ENCODE results near the gene CBFB.

GRCh38 chr16:67129422-67129821 is 100.5 kb downstream of the CBFB start:
- TF ChIP-seq EZH2 (IDR thresholded peaks at IDR 0.05; ENCODE audit: borderline replicate concordance, low read length) (no peak), CTCF (IDR thresholded peaks at IDR 0.05; ENCODE audit: low read length) (no peak)

Data from OCI-LY1 (cell line).